WI38 (cell line): ENCODE data around the gene PLA2G2D.
"Not testable (repeated sequence)": the region's sequence is repeated elsewhere in the genome, so short reads cannot be mapped to it uniquely, and the experiment has no call there.

ENCODE experiments used
- H3K4me3 ChIP-seq: 2 replicates; pipeline ENCODE4 v1.5.1; 2011; ENCODE audit warnings: low read depth, mild to moderate bottlenecking, control low read depth, low read length
- CTCF ChIP-seq: IDR thresholded peaks from 2 replicates; pipeline ENCODE4 v1.5.1; 2012; ENCODE audit warnings: low read depth, mild to moderate bottlenecking, control low read depth, low read length

The PLA2G2D gene

GRCh38 chr1:20136249-20136648 is 16.9 kb upstream of the PLA2G2D start:
- TF ChIP-seq CTCF = no peak
- H3K4me3 ChIP-seq = no peak overlapping the region

GRCh38 chr1:20134995-20135394 is 15.7 kb upstream of the PLA2G2D start:
- TF ChIP-seq CTCF = no peak
- no peak overlapping the region for H3K4me3 ChIP-seq

GRCh38 chr1:20130518-20130917 is 11.2 kb upstream of the PLA2G2D start:
- not testable (repeated sequence) for H3K4me3 ChIP-seq

GRCh38 chr1:20126806-20127440 is 7.6 kb upstream of the PLA2G2D start:
- no peak overlapping the region for H3K4me3 ChIP-seq
- TF ChIP-seq CTCF = no peak

GRCh38 chr1:20126041-20126805 is 6.9 kb upstream of the PLA2G2D start:
- H3K4me3 ChIP-seq = no peak overlapping the region
- TF ChIP-seq CTCF = no peak

GRCh38 chr1:20125100-20125499 is 5.8 kb upstream of the PLA2G2D start:
- no peak overlapping the region for H3K4me3 ChIP-seq
- TF ChIP-seq CTCF = no peak

GRCh38 chr1:20124456-20125057 is 5.2 kb upstream of the PLA2G2D start:
- H3K4me3 ChIP-seq = no peak overlapping the region
- no peak for TF ChIP-seq CTCF
